Uterus (tissue), 2 donors: ENCODE data around the gene LGI2.

ENCODE experiments used
- POLR2A ChIP-seq, 2 donors: fragments of 450-650 bp; IDR thresholded peaks; one replicate each; pipeline ENCODE4 v1.6.1; 2016; ENCODE audit warnings: antibody characterized with exemption in 2 of 2, mild to moderate bottlenecking in 1 of 2, moderate library complexity in 1 of 2
- TF ChIP-seq, protein P1 (sequence below), 4 experiments: fragments of 200-600 bp in 2 of 4; fragments of 450-650 bp in 2 of 4; sonication (generic) in 2 of 4; IDR thresholded peaks; one replicate each; pipeline ENCODE4 v1.5.1; 2016 to 2019; ENCODE audit warnings: antibody characterized with exemption in 4 of 4, mild to moderate bottlenecking in 2 of 4, moderate library complexity in 1 of 4

DNA sequence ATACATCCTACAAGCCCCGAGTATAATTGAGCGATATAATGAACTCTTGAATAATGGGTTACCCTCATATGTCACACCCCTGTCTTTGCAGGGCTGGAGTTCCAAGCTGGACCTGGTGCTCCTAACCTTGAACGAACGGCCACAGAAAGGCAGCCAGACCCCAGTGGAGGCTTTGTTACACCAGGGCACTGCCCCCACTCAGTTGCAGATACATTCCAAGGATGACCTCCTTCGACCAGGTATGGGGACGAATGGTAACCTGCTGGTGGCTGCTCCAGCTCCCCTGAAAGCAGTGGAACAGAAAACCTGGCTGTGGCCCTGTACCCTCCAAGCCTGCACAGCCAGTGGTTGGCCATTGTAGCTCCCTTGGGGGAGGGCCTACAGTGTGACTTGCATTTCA lies 61.3 kb downstream of the LGI2 start:
- TF ChIP-seq, protein P1, sequence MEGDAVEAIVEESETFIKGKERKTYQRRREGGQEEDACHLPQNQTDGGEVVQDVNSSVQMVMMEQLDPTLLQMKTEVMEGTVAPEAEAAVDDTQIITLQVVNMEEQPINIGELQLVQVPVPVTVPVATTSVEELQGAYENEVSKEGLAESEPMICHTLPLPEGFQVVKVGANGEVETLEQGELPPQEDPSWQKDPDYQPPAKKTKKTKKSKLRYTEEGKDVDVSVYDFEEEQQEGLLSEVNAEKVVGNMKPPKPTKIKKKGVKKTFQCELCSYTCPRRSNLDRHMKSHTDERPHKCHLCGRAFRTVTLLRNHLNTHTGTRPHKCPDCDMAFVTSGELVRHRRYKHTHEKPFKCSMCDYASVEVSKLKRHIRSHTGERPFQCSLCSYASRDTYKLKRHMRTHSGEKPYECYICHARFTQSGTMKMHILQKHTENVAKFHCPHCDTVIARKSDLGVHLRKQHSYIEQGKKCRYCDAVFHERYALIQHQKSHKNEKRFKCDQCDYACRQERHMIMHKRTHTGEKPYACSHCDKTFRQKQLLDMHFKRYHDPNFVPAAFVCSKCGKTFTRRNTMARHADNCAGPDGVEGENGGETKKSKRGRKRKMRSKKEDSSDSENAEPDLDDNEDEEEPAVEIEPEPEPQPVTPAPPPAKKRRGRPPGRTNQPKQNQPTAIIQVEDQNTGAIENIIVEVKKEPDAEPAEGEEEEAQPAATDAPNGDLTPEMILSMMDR (IDR thresholded peaks at IDR 0.05), result no peak
- no peak for TF ChIP-seq POLR2A (IDR thresholded peaks at IDR 0.05)
